MCF 10A (cell line): ENCODE data around the gene C11orf42. TPM values are rescaled to one million over a fixed set of nuclear protein-coding genes. Genes with fewer than 3 reads are reported as not detected.

Experiments
- BruUV-seq: library from RNA; stranded (reverse); fragments of 400-500 nt; replicated peaks from 2 replicates; lab custom pipeline; 2021; lab: Mats Ljungman, UMichigan
- CTCF ChIA-PET: fragments of 300-600 bp; sonication (Branson Sonifier 250); formaldehyde crosslinking; extraction: SDS; loops from one replicate; lab custom pipeline; 2021; ENCODE audit warnings: antibody characterized with exemption, inconsistent platforms; lab: Yijun Ruan, JAX
- POLR2A ChIA-PET: fragments of 300-600, 350-650 bp; sonication (Branson Sonifier 250); formaldehyde crosslinking; extraction: SDS; loops from one replicate; lab custom pipeline; 2020; ENCODE audit warnings: antibody characterized with exemption, inconsistent platforms; lab: Yijun Ruan, JAX
- DNase-seq: peaks from one replicate; pipeline ENCODE4 v3.0.0-alpha.2; 2018; ENCODE audit not compliant: unreplicated experiment
- H3K27ac Mint-ChIP-seq: one replicate; pipeline ENCODE4 v1.8.0; 2022; ENCODE audit warnings: mild to moderate bottlenecking, low read depth, mixed read lengths; ENCODE audit not compliant: unreplicated experiment
- H3K27me3 Mint-ChIP-seq: one replicate; pipeline ENCODE4 v1.8.0; 2022; ENCODE audit warnings: mixed read lengths; ENCODE audit not compliant: insufficient read depth, unreplicated experiment
- H3K36me3 Mint-ChIP-seq: one replicate; pipeline ENCODE4 v1.8.0; 2022; ENCODE audit warnings: mild to moderate bottlenecking, moderate library complexity, mixed read lengths; ENCODE audit not compliant: insufficient read depth, unreplicated experiment
- H3K4me1 Mint-ChIP-seq: one replicate; pipeline ENCODE4 v1.8.0; 2022; ENCODE audit warnings: mixed read lengths; ENCODE audit not compliant: insufficient read depth, unreplicated experiment
- H3K4me3 Mint-ChIP-seq: one replicate; pipeline ENCODE4 v1.8.0; 2022; ENCODE audit warnings: mild to moderate bottlenecking, moderate library complexity, mixed read lengths; ENCODE audit not compliant: unreplicated experiment
- H3K9me3 Mint-ChIP-seq: one replicate; pipeline ENCODE4 v1.8.0; 2022; ENCODE audit warnings: mixed read lengths; ENCODE audit not compliant: unreplicated experiment
- CTCF ChIP-seq: fragments of 200-600 bp; IDR thresholded peaks from one replicate; pipeline ENCODE4 v1.8.0; 2022; ENCODE audit warnings: antibody characterized with exemption, mild to moderate bottlenecking; ENCODE audit not compliant: unreplicated experiment
- intact Hi-C: fragments of 100-400 bp; cut with micrococcal nuclease; formaldehyde crosslinking; loops from 2 replicates; pipeline ENCODE4 v1.14.1; 2022
- total RNA-seq: library from RNA; stranded (reverse); gene quantifications from 2 replicates; pipeline ENCODE4 v1.2.3, GENCODE V29; 2022

The C11orf42 gene
- total RNA-seq, 1 experiment from 2014 or later = not detected

DNA sequence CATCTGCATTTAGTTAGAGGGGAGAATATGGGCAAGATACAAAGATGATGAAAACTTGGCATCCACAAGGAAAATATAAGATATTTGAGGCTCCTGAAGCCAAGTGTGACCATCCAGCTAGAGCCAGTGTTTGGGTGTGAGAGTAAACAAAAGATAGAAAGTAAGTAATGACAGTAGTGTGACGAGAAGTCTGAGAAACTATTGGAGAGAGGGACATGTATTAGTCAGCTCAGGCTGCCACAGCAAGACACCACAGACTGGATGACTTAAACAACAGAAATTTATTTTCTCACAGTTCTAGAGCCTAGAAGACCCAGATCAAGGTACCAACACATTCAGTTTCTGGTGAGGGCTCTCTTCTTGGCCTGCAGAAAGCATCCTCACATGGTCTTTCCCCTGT lies 47.8 kb downstream of the C11orf42 start:
- DNase-seq = no peak
- Mint-ChIP-seq H3K4me1 (peaks cover 14% of the 10 kb centered on the region), H3K27ac (no peak overlapping the region), H3K36me3 (no peaks in the 10 kb centered on the region), H3K9me3 (no peaks in the 10 kb centered on the region), H3K27me3 (no peaks in the 10 kb centered on the region), H3K4me3 (no peak overlapping the region)
- ChIA-PET POLR2A (no interaction called here), CTCF (interaction anchor here (0.5 to 7.5 kb wide), 9 partner anchors 8 to 746 kb away, joined by 3 to 185 read pairs (median 4); partner anchors contain the start of gene CAVIN3)
- no peak for TF ChIP-seq CTCF
- intact Hi-C loops = no loop called here
- no TSS peak for BruUV-seq

DNA sequence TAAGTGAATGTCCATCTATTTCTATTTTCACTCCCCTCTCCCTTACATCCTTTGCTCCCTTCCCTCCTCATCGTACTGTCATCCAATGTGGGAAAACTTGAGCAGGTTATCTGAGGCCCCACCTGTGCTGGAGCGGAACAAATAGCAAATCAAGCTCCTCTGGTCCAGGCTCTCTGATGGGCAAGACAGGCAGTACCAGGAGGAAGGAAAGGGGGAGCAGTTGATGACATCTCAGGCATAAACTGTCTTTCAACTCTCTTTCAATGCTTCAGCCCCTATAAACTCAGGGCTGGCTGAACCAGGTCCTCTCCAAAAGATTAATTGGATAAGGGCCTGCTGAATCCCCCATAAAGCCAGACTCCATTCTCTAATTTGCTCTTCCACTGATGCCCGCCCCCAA lies 52.8 kb downstream of the C11orf42 start:
- Mint-ChIP-seq H3K36me3 (no peaks in the 10 kb centered on the region), H3K27me3 (no peaks in the 10 kb centered on the region), H3K27ac (no peak overlapping the region), H3K4me1 (no peaks in the 10 kb centered on the region), H3K4me3 (no peak overlapping the region), H3K9me3 (no peaks in the 10 kb centered on the region)
- no peak for TF ChIP-seq CTCF
- POLR2A ChIA-PET = no interaction called here
- CTCF ChIA-PET = interaction anchor here (0.7 to 1.6 kb wide), 4 partner anchors 23 to 105 kb away, joined by 3 to 6 read pairs (median 4); no protein-coding TSS in a partner anchor
- no TSS peak for BruUV-seq
- no peak for DNase-seq
- intact Hi-C loops = no loop called here

- no peaks in the 10 kb centered on the region for H3K36me3 Mint-ChIP-seq
- H3K4me1 Mint-ChIP-seq = no peaks in the 10 kb centered on the region
- TF ChIP-seq CTCF = no peak
- no peaks in the 10 kb centered on the region for H3K9me3 Mint-ChIP-seq
- BruUV-seq = no TSS peak
- no peak for DNase-seq
- H3K4me3 Mint-ChIP-seq = no peak overlapping the region
- no peak overlapping the region for H3K27ac Mint-ChIP-seq
- CTCF ChIA-PET = interaction anchor here (0.6 to 1.6 kb wide), 3 partner anchors 36 to 548 kb away, joined by 4 to 6 read pairs (median 4); no protein-coding TSS in a partner anchor
- intact Hi-C loops = no loop called here
- POLR2A ChIA-PET = no interaction called here
- H3K27me3 Mint-ChIP-seq = no peaks in the 10 kb centered on the region
Measured at GRCh38 chr11:6258571-6259081, 53.3 kb downstream of the C11orf42 start.

- CTCF ChIA-PET = interaction anchor here (0.9 to 3.8 kb wide), 6 partner anchors 9 to 102 kb away, joined by 3 to 36 read pairs (median 6); no protein-coding TSS in a partner anchor
- BruUV-seq = no TSS peak
- H3K4me1 Mint-ChIP-seq = no peaks in the 10 kb centered on the region
- H3K4me3 Mint-ChIP-seq = no peak overlapping the region
- H3K27ac Mint-ChIP-seq = no peak overlapping the region
- no peaks in the 10 kb centered on the region for H3K36me3 Mint-ChIP-seq
- H3K27me3 Mint-ChIP-seq = peaks cover 1% of the 10 kb centered on the region
- no peak for DNase-seq
- POLR2A ChIA-PET = interaction anchor here (0.7 kb wide), 1 partner anchor 55 kb away, joined by 3 read pairs; no protein-coding TSS in a partner anchor
- intact Hi-C loops = no loop called here
- no peak for TF ChIP-seq CTCF
- no peaks in the 10 kb centered on the region for H3K9me3 Mint-ChIP-seq
Measured at GRCh38 chr11:6260207-6260726, 54.9 kb downstream of the C11orf42 start.

Other genes with a start within 250 kb of the C11orf42 start
- gene OR56A5, start 237.1 kb upstream of the C11orf42 start, total RNA-seq = not detected in 2 replicates
- not detected in 2 replicates for gene OR52L1, start 218.6 kb upstream of the C11orf42 start, total RNA-seq
- not detected in 2 replicates for gene OR56A4, start 198.6 kb upstream of the C11orf42 start, total RNA-seq
- not detected in 2 replicates for gene OR56A1, start 174.8 kb upstream of the C11orf42 start, total RNA-seq
- not detected in 2 replicates for gene OR56B4, start 97.9 kb upstream of the C11orf42 start, total RNA-seq
- gene OR52B2, start 35.2 kb upstream of the C11orf42 start, total RNA-seq = not detected in 2 replicates
- not detected in 2 replicates for gene OR52W1, start 6.3 kb upstream of the C11orf42 start, total RNA-seq
- 44.6 and 51.1 TPM in 2 replicates for gene FHIP1B, start 29.1 kb downstream of the C11orf42 start, total RNA-seq
- not detected in 2 replicates for gene CNGA4, start 33.5 kb downstream of the C11orf42 start, total RNA-seq
- not detected in 2 replicates for gene CCKBR, start 54.3 kb downstream of the C11orf42 start, total RNA-seq
- gene CAVIN3, start 114.9 kb downstream of the C11orf42 start, total RNA-seq = 69.9 and 89.5 TPM in 2 replicates
- gene SMPD1, start 184.9 kb downstream of the C11orf42 start, total RNA-seq = 15.0 and 32.2 TPM in 2 replicates
- gene APBB1, start 213.5 kb downstream of the C11orf42 start, total RNA-seq = 0.89 and 1.3 TPM in 2 replicates
- gene HPX, start 235.4 kb downstream of the C11orf42 start, total RNA-seq = 0.71 and 0.75 TPM in 2 replicates